GM18498 (cell line): ENCODE data around the gene OR10G3.

Experiments used
- ATAC-seq: cut with Tn5 transposase; IDR thresholded peaks from one replicate; pipeline ENCODE4 v1.9.1; 2021; ENCODE audit warnings: mild to moderate bottlenecking, moderate library complexity; ENCODE audit not compliant: unreplicated experiment

OR10G3 gene

GRCh38 chr14:21535545-21536417 lies 44.1 kb downstream of the OR10G3 start:
- no peak for ATAC-seq

- ATAC-seq = no peak
These were observed 45.3 kb downstream of the OR10G3 start for GRCh38 chr14:21534576-21534975.

- no peak for ATAC-seq
These were observed 46.6 kb downstream of the OR10G3 start for GRCh38 chr14:21533294-21533693.

- no peak for ATAC-seq
These were observed 50.4 kb downstream of the OR10G3 start for GRCh38 chr14:21529515-21529914.

GRCh38 chr14:21528381-21529348 lies 51.2 kb downstream of the OR10G3 start:
- no peak for ATAC-seq

- ATAC-seq = no peak
These were observed 52.6 kb downstream of the OR10G3 start for GRCh38 chr14:21527318-21527679.

- no peak for ATAC-seq
These were observed 53.1 kb downstream of the OR10G3 start for GRCh38 chr14:21526672-21527317.

GRCh38 chr14:21525962-21526671 lies 53.8 kb downstream of the OR10G3 start, which contains the start of gene SALL2:
Gene SALL2, minus strand, starts transcription at chr14:21526346. Its CDS starts 219 bp downstream, at chr14:21526127.
- peak; percentile 59 for ATAC-seq

- no peak for ATAC-seq
These were observed 54.3 kb downstream of the OR10G3 start for GRCh38 chr14:21525571-21525961.

GRCh38 chr14:21524575-21525490 lies 55.0 kb downstream of the OR10G3 start:
- ATAC-seq = no peak

- no peak for ATAC-seq
These were observed 56.7 kb downstream of the OR10G3 start for GRCh38 chr14:21523203-21523602.

- ATAC-seq = no peak
These were observed 58.4 kb downstream of the OR10G3 start for GRCh38 chr14:21521501-21521900.

GRCh38 chr14:21520767-21521166 lies 59.1 kb downstream of the OR10G3 start:
- ATAC-seq = no peak

- ATAC-seq = no peak
These were observed 61.2 kb downstream of the OR10G3 start for GRCh38 chr14:21518725-21519124.
